H9 (cell line): ENCODE data around the gene PPP1R7. TPM values are rescaled to one million over a fixed set of nuclear protein-coding genes. Genes with fewer than 3 reads are reported as not detected.

Experiments
- DNase-seq: peaks from one replicate; pipeline ENCODE4 v3.0.0-alpha.2; 2017
- H2AFZ ChIP-seq: one replicate; pipeline ENCODE4 v1.6.1; 2013; ENCODE audit warnings: mild to moderate bottlenecking, low read length, control low read depth, moderate library complexity
- H2AK5ac ChIP-seq: 2 replicates; pipeline ENCODE4 v1.6.1; 2013; ENCODE audit warnings: low read length, control low read depth, mixed read lengths; ENCODE audit not compliant: insufficient read length
- H2BK120ac ChIP-seq: one replicate; pipeline ENCODE4 v1.6.1; 2013; ENCODE audit warnings: low read depth, mild to moderate bottlenecking, low read length, control low read depth, inconsistent platforms; ENCODE audit not compliant: poor library complexity, severe bottlenecking
- H2BK12ac ChIP-seq: 2 replicates; pipeline ENCODE4 v1.6.1; 2013; ENCODE audit warnings: low read length, control low read depth, mixed read lengths, low read depth; ENCODE audit not compliant: insufficient read length
- H2BK15ac ChIP-seq: 2 replicates; pipeline ENCODE4 v1.6.1; 2013; ENCODE audit warnings: low read depth, low read length, control low read depth
- H2BK20ac ChIP-seq: one replicate; pipeline ENCODE4 v1.6.1; 2013; ENCODE audit warnings: low read depth, mild to moderate bottlenecking, low read length, control low read depth, inconsistent platforms; ENCODE audit not compliant: poor library complexity, severe bottlenecking
- H2BK5ac ChIP-seq: 2 replicates; pipeline ENCODE4 v1.6.1; 2013; ENCODE audit warnings: low read length, control low read depth, mixed read lengths; ENCODE audit not compliant: insufficient read length
- H3K14ac ChIP-seq: 2 replicates; pipeline ENCODE4 v1.6.1; 2013; ENCODE audit warnings: low read length, control low read depth; ENCODE audit not compliant: insufficient read depth
- H3K18ac ChIP-seq: 2 replicates; pipeline ENCODE4 v1.6.1; 2013; ENCODE audit warnings: low read depth, mild to moderate bottlenecking, mixed read lengths, low read length, control low read depth; ENCODE audit not compliant: insufficient read length
- H3K23ac ChIP-seq: 2 replicates; pipeline ENCODE4 v1.6.1; 2013; ENCODE audit warnings: low read length, control low read depth, mixed read lengths, low read depth; ENCODE audit not compliant: insufficient read length
- H3K23me2 ChIP-seq: 2 replicates; pipeline ENCODE4 v1.6.1; 2013; ENCODE audit warnings: low read depth, mild to moderate bottlenecking, mixed read lengths, low read length, control low read depth; ENCODE audit not compliant: insufficient read length, poor library complexity, severe bottlenecking
- H3K27ac ChIP-seq: 2 replicates; pipeline ENCODE4 v1.5.1; 2013; ENCODE audit warnings: low read length, control low read depth, mixed read lengths, low read depth; ENCODE audit not compliant: insufficient read length
- H3K27me3 ChIP-seq: 2 replicates; pipeline ENCODE4 v1.6.1; 2013; ENCODE audit warnings: low read length, control low read depth, inconsistent platforms; ENCODE audit not compliant: insufficient read depth
- H3K4ac ChIP-seq: 2 replicates; pipeline ENCODE4 v1.6.1; 2013; ENCODE audit warnings: low read depth, mild to moderate bottlenecking, control low read depth, inconsistent platforms, low read length, moderate library complexity
- H3K4me1 ChIP-seq: 2 replicates; pipeline ENCODE4 v1.6.1; 2013; ENCODE audit warnings: low read length, control low read depth, inconsistent platforms; ENCODE audit not compliant: insufficient read depth
- H3K4me2 ChIP-seq: 2 replicates; pipeline ENCODE4 v1.6.1; 2013; ENCODE audit warnings: low read length, control low read depth, mixed read lengths; ENCODE audit not compliant: insufficient read length, insufficient read depth
- H3K56ac ChIP-seq: 2 replicates; pipeline ENCODE4 v1.6.1; 2013; ENCODE audit warnings: low read depth, mild to moderate bottlenecking, mixed read lengths, low read length, control low read depth; ENCODE audit not compliant: insufficient read length
- H3K79me1 ChIP-seq: 2 replicates; pipeline ENCODE4 v1.6.1; 2013; ENCODE audit warnings: low read depth, mild to moderate bottlenecking, moderate library complexity, low read length, control low read depth, inconsistent platforms; ENCODE audit not compliant: insufficient read depth, poor library complexity, severe bottlenecking
- H3K79me2 ChIP-seq: 2 replicates; pipeline ENCODE4 v1.6.1; 2013; ENCODE audit warnings: low read length, control low read depth, inconsistent platforms; ENCODE audit not compliant: insufficient read depth
- H3K9ac ChIP-seq: 2 replicates; pipeline ENCODE4 v1.6.1; 2013; ENCODE audit warnings: low read length, control low read depth, mixed read lengths; ENCODE audit not compliant: insufficient read length; ENCODE audit errors: extremely low read depth
- H3K9me3 ChIP-seq: one replicate; pipeline ENCODE4 v1.6.1; 2013; ENCODE audit warnings: low read depth, low read length, inconsistent platforms; ENCODE audit not compliant: control insufficient read depth
- H3T11ph ChIP-seq: one replicate; pipeline ENCODE4 v1.6.1; 2013; ENCODE audit warnings: mild to moderate bottlenecking, low read length, control low read depth, inconsistent platforms
- H4K20me1 ChIP-seq: one replicate; pipeline ENCODE4 v1.6.1; 2013; ENCODE audit not compliant: control insufficient read depth, insufficient read length, insufficient read depth
- H4K5ac ChIP-seq: 2 replicates; pipeline ENCODE4 v1.6.1; 2013; ENCODE audit warnings: low read depth, mild to moderate bottlenecking, mixed read lengths, low read length, control low read depth; ENCODE audit not compliant: insufficient read length
- H4K8ac ChIP-seq: replicated peaks from 2 replicates; pipeline ENCODE4 v1.6.1; 2013; ENCODE audit warnings: low read length, control low read depth, mixed read lengths, low read depth; ENCODE audit not compliant: insufficient read length
- H4K91ac ChIP-seq: 2 replicates; pipeline ENCODE4 v1.6.1; 2013; ENCODE audit warnings: low read depth, mild to moderate bottlenecking, moderate library complexity, mixed read lengths, low read length, control low read depth; ENCODE audit not compliant: insufficient read length
- H3K27ac Mint-ChIP-seq, 3 experiments: 2 replicates in 2 of 3; 3 replicates in 1 of 3; pipeline ENCODE4 v1.8.0; 2020 to 2021; ENCODE audit warnings: mixed read lengths in 3 of 3, mild to moderate bottlenecking in 1 of 3, moderate library complexity in 1 of 3
- H3K27me3 Mint-ChIP-seq: 2 replicates; pipeline ENCODE4 v1.8.0; 2021; ENCODE audit warnings: low read depth, mild to moderate bottlenecking, moderate library complexity, mixed read lengths
- H3K36me3 Mint-ChIP-seq, 3 experiments: 2 replicates in 2 of 3; 3 replicates in 1 of 3; pipeline ENCODE4 v1.8.0; 2020 to 2021; ENCODE audit warnings: low read depth in 3 of 3, mixed read lengths in 3 of 3; ENCODE audit not compliant: insufficient read depth in 1 of 3
- H3K4me1 Mint-ChIP-seq, 2 experiments: 2 replicates each; pipeline ENCODE4 v1.8.0; 2020; ENCODE audit warnings: mixed read lengths in 2 of 2
- H3K4me3 Mint-ChIP-seq, 2 experiments: 2 replicates in 1 of 2; 3 replicates in 1 of 2; pipeline ENCODE4 v1.8.0; 2020 to 2021; ENCODE audit warnings: mild to moderate bottlenecking in 2 of 2, mixed read lengths in 2 of 2, moderate library complexity in 1 of 2
- H3K9me3 Mint-ChIP-seq, 2 experiments: 2 replicates in 1 of 2; 3 replicates in 1 of 2; pipeline ENCODE4 v1.8.0; 2020; ENCODE audit warnings: mild to moderate bottlenecking in 2 of 2, mixed read lengths in 2 of 2, moderate library complexity in 1 of 2
- CTCF ChIP-seq: fragments of 200-600 bp; sonication (generic); conservative IDR thresholded peaks from 3 replicates; pipeline ENCODE4 v1.8.0; 2021; ENCODE audit warnings: antibody characterized with exemption, mild to moderate bottlenecking
- WGBS: extraction: QIAGEN DNeasy Blood & Tissue Kit; methylation state at CpG from one replicate; pipeline ENCODE4 v1.1.7; 2013; ENCODE audit warnings: missing lambda C conversion rate, low lambda C conversion rate, mixed read lengths; ENCODE audit not compliant: insufficient read length; ENCODE audit errors: extremely low coverage; 5-methylcytosine and 5-hydroxymethylcytosine counted together
- total RNA-seq: library from RNA; stranded (reverse); gene quantifications from 2 replicates; pipeline ENCODE4 v1.2.1, GENCODE V29; 2021

The PPP1R7 gene
- total RNA-seq, 1 experiment from 2014 or later, result 60.2 TPM

GRCh38 chr2:241147336-241147735 is 2.9 kb upstream of the PPP1R7 start:
- Histone ChIP-seq H2BK12ac (no peak overlapping the region), H3K23me2 (peaks cover 10% of the 10 kb centered on the region), H3K9ac (no peak overlapping the region), H3K79me1 (no peaks in the 10 kb centered on the region), H2BK15ac (no peak overlapping the region), H2AFZ (no peak overlapping the region), H4K20me1 (no peaks in the 10 kb centered on the region), H3K79me2 (no peaks in the 10 kb centered on the region), H3K4ac (no peak overlapping the region), H4K5ac (no peak overlapping the region), H2BK5ac (no peak overlapping the region), H2AK5ac (no peak overlapping the region), H3K27me3 (no peaks in the 10 kb centered on the region), H3K4me2 (no peak overlapping the region), H3K23ac (no peak overlapping the region), H3K14ac (no peak overlapping the region), H4K91ac (no peak overlapping the region), H3K18ac (no peak overlapping the region), H3K27ac (no peak overlapping the region), H4K8ac (no peak overlapping the region), H3K56ac (no peak overlapping the region), H3T11ph (no peak overlapping the region), H2BK20ac (no peak overlapping the region), H2BK120ac (no peak overlapping the region), H3K9me3 (no peaks in the 10 kb centered on the region), H3K4me1 (peaks cover 12% of the 10 kb centered on the region; the same call in 1 of the 2 replicates)
- Mint-ChIP-seq H3K27ac (no peak overlapping the region), H3K9me3 (no peaks in the 10 kb centered on the region; a peak in 1 of 5 replicates), H3K27me3 (peaks cover 3% of the 10 kb centered on the region), H3K4me1 (peaks cover 27 to 30% of the 10 kb centered on the region in 2 experiments), H3K36me3 (peaks cover 0 to 12% (median 7%) of the 10 kb centered on the region in 3 experiments; a peak in 4 of 7 replicates), H3K4me3 (peak overlapping the region; percentile 87 to 95; a peak in 2 of 5 replicates)
- DNase-seq, result no peak
- no CpG with 5 or more reads among the region's 3 CpGs for WGBS
- TF ChIP-seq CTCF, result no peak
